ENCODE data around the gene CHST2. TPM values are rescaled to one million over a fixed set of nuclear protein-coding genes. Genes with fewer than 3 reads are reported as not detected.
"Not testable (repeated sequence)": the region's sequence is repeated elsewhere in the genome, so short reads cannot be mapped to it uniquely, and the experiment has no call there.

Gene CHST2, protein sequence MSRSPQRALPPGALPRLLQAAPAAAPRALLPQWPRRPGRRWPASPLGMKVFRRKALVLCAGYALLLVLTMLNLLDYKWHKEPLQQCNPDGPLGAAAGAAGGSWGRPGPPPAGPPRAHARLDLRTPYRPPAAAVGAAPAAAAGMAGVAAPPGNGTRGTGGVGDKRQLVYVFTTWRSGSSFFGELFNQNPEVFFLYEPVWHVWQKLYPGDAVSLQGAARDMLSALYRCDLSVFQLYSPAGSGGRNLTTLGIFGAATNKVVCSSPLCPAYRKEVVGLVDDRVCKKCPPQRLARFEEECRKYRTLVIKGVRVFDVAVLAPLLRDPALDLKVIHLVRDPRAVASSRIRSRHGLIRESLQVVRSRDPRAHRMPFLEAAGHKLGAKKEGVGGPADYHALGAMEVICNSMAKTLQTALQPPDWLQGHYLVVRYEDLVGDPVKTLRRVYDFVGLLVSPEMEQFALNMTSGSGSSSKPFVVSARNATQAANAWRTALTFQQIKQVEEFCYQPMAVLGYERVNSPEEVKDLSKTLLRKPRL
- total RNA-seq: 1.8 TPM
- long read RNA-seq, full-length matches to known transcripts: 6 of 8 reads
- long read RNA-seq, partial matches to known transcripts: 0 of 8 reads
- long read RNA-seq, other reads (novel, unspliced or antisense): 2 of 8 reads

GRCh38 chr3:143119009-143119914, at the start of gene CHST2:
CHST2 (plus strand) TSS chr3:143119771; CDS start chr3:143120817, 1,046 bp downstream.
- intact Hi-C loops (cut with micrococcal nuclease): no loop called here
- peaks cover 49% of the 10 kb centered on the region for H3K27me3 ChIP-seq (ENCODE audit: low read depth)
- peaks cover 37% of the 10 kb centered on the region for H3K4me1 ChIP-seq
- H3K4me3 ChIP-seq: peak within 1 kb of the TSS; percentile 79
- H3K9me3 ChIP-seq (replicated peaks): no peaks in the 10 kb centered on the region
- H3K36me3 ChIP-seq: peaks cover 3% of the 10 kb centered on the region
- H3K27ac ChIP-seq (replicated peaks): peak within 1 kb of the TSS; percentile 71
- TF ChIP-seq CTCF (IDR thresholded peaks at IDR 0.05; ENCODE audit: borderline replicate concordance): no peak
- DNase-seq: peak; percentile 72

DNA sequence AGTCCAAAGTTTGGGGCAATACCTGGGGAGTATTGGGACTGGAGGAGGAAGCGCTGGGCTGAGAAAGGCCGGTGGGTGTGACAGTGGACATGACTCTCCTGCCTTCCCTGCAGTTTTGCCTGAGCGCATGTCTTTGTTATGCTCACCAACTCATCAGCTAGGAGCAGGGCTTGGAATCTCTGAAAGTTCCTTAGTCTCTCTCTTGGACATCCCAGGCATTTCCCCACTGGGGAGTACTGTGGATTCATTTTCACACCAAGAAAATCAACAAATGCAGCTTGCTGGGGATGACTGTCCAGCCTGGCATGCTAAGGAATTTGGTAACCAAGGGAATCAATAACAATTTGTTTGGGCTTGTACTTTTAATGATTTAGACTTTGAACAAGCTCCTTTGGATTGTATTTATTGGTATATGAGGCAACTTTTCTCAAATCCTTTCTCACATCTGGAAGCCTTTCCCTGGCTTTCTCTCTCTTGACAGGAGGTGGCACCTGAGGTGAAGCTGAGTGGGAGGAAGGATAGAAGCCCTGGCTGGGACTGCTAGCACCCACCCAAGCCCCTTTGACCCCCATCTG, 48.5 kb upstream of the CHST2 start:
- Histone ChIP-seq H3K4me3 (no peak overlapping the region), H3K36me3 (no peaks in the 10 kb centered on the region), H3K27ac (replicated peaks) (no peak overlapping the region), H3K4me1 (no peaks in the 10 kb centered on the region), H3K27me3 (ENCODE audit: low read depth) (no peaks in the 10 kb centered on the region), H3K9me3 (replicated peaks) (no peaks in the 10 kb centered on the region)
- DNase-seq: no peak
- TF ChIP-seq CTCF (IDR thresholded peaks at IDR 0.05; ENCODE audit: borderline replicate concordance): no peak
- intact Hi-C loops (cut with micrococcal nuclease): no loop called here

- Histone ChIP-seq H3K9me3 (replicated peaks) (no peaks in the 10 kb centered on the region), H3K4me1 (no peaks in the 10 kb centered on the region), H3K4me3 (no peak overlapping the region), H3K36me3 (no peaks in the 10 kb centered on the region), H3K27me3 (ENCODE audit: low read depth) (no peaks in the 10 kb centered on the region), H3K27ac (replicated peaks) (no peak overlapping the region)
- intact Hi-C loops (cut with micrococcal nuclease): no loop called here
- no peak for DNase-seq
- no peak for TF ChIP-seq CTCF (IDR thresholded peaks at IDR 0.05; ENCODE audit: borderline replicate concordance)
These were observed 47.8 kb upstream of the CHST2 start for GRCh38 chr3:143071776-143072175.

DNA sequence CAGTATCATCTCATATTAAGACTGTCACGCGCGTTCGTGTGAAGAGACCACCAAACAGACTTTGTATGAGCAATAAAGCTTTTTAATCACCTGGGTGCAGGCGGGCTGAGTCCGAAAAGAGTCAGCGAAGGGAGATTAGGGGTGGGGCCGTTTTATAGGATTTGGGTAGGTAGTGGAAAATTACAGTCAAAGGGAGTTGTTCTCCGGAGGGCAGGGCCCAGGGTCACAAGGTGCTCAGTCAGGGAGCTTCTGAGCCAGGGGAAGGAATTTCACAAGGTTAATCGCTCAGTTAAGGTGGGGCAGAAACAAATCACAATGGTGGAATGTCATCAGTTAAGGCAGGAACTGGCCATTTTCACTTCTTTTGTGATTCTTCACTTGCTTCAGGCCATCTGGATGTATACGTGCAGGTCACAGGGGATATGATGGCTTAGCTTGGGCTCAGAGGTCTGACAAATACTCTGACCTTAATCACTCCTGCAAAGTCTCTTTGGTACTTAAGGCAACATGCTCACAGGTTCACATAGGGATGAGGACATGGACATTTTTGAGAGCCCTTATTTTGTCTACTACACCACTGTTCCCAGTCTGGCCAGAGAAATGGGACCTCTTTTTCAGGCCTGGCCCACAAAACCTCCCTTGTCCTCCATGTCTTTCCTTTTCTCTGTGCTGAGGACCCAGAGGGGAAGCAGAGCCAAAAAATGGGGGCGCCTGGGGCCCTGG, 47.1 kb upstream of the CHST2 start:
- H3K4me3 ChIP-seq; H3K4me1 ChIP-seq; H3K36me3 ChIP-seq; intact Hi-C loops (cut with micrococcal nuclease); DNase-seq; H3K27ac ChIP-seq (replicated peaks); H3K9me3 ChIP-seq (replicated peaks); H3K27me3 ChIP-seq (ENCODE audit: low read depth): not testable (repeated sequence)

GRCh38 chr3:143073541-143073940, 46.0 kb upstream of the CHST2 start:
- H3K36me3 ChIP-seq; H3K4me1 ChIP-seq; intact Hi-C loops (cut with micrococcal nuclease); H3K27me3 ChIP-seq (ENCODE audit: low read depth); H3K27ac ChIP-seq (replicated peaks); H3K4me3 ChIP-seq; DNase-seq; H3K9me3 ChIP-seq (replicated peaks): not testable (repeated sequence)

- H3K27me3 ChIP-seq (ENCODE audit: low read depth); H3K9me3 ChIP-seq (replicated peaks); H3K4me3 ChIP-seq; intact Hi-C loops (cut with micrococcal nuclease); H3K27ac ChIP-seq (replicated peaks); DNase-seq; H3K4me1 ChIP-seq; H3K36me3 ChIP-seq: not testable (repeated sequence)
These were observed 45.6 kb upstream of the CHST2 start for GRCh38 chr3:143073983-143074382.

Measured in left ventricle myocardium inferior (tissue), 1 donor.